Body of pancreas (tissue), 4 donors: ENCODE measurements around the gene MALT1. TPM values are rescaled to one million over a fixed set of nuclear protein-coding genes. Genes with fewer than 3 reads are reported as not detected.

Source experiments
- ATAC-seq: fragments of 150-250 bp; one replicate; pipeline ENCODE4 v1.9.1; 2016
- DNase-seq, 4 donors: peaks; one replicate each; pipeline ENCODE4 v3.0.0-alpha.2; 2019
- H3K27ac ChIP-seq, 4 donors: fragments of 200-600 bp; sonication (generic); 1 replicate in 3 of 4; 2 replicates in 1 of 4; pipeline versions ENCODE4 v1.5.1 to v1.6.1; 2016 to 2019; ENCODE audit warnings: mild to moderate bottlenecking in 1 of 4, mixed read lengths in 1 of 4, moderate library complexity in 1 of 4
- H3K27me3 ChIP-seq, 2 donors: fragments of 200-600 bp; sonication (generic); one replicate each; pipeline ENCODE4 v1.6.0; 2016; ENCODE audit warnings: mild to moderate bottlenecking in 1 of 2
- H3K36me3 ChIP-seq, 2 donors: fragments of 200-600 bp; sonication (generic); replicated peaks in 1 of 2; 2 replicates each; pipeline ENCODE4 v1.5.1; 2016; ENCODE audit warnings: low read depth in 2 of 2; ENCODE audit not compliant: insufficient read depth in 1 of 2
- H3K4me1 ChIP-seq: fragments of 200-600 bp; sonication (generic); one replicate; pipeline ENCODE4 v1.6.0; 2016
- H3K4me3 ChIP-seq, 2 donors: fragments of 200-600 bp; sonication (generic); 1 replicate in 1 of 2; 2 replicates in 1 of 2; pipeline ENCODE4 v1.5.1; 2016 to 2019
- H3K9me3 ChIP-seq, 3 donors: fragments of 200-600 bp; sonication (generic); 1 replicate in 2 of 3; 2 replicates in 1 of 3; pipeline ENCODE4 v1.5.1; 2016
- CTCF ChIP-seq, 7 experiments: fragments of 450-650 bp in 4 of 7; fragments of 200-600 bp in 3 of 7; sonication (generic) in 3 of 7; IDR thresholded peaks; one replicate each; pipeline ENCODE4 v1.5.1; 2016 to 2019; ENCODE audit warnings: antibody characterized with exemption in 7 of 7
- POLR2A ChIP-seq, 3 donors: fragments of 450-650 bp; IDR thresholded peaks; one replicate each; pipeline ENCODE4 v1.6.1; 2016; ENCODE audit warnings: antibody characterized with exemption in 3 of 3, mild to moderate bottlenecking in 2 of 3
- WGBS, 2 donors: methylation state at CpG; one replicate each; pipeline ENCODE4 v1.1.5; 2017; 5-methylcytosine and 5-hydroxymethylcytosine counted together
- intact Hi-C: fragments of 100-400 bp; cut with DNase I; formaldehyde crosslinking; loops from one replicate; pipeline ENCODE4 v1.15.1; 2023
- total RNA-seq, 2 donors: library from RNA; depleted of rRNA; stranded (reverse); fragments of >200 nt; gene quantifications; one replicate each; pipeline ENCODE4 v1.1.0, GENCODE V29; 2016

The MALT1 gene
- total RNA-seq, 2 donors from 2014 or later = 9.6 to 14.5 TPM

- H3K9me3 ChIP-seq = no peaks in the 10 kb centered on the region
- ATAC-seq = no peak
- no peak for DNase-seq
- no peak overlapping the region for H3K4me3 ChIP-seq
- no peak for TF ChIP-seq CTCF (IDR thresholded peaks at IDR 0.05)
- no peak for TF ChIP-seq POLR2A (IDR thresholded peaks at IDR 0.05)
- no peak overlapping the region for H3K27ac ChIP-seq
- H3K27me3 ChIP-seq = no peaks in the 10 kb centered on the region
- no peaks in the 10 kb centered on the region for H3K4me1 ChIP-seq
- WGBS, 2 donors = 91 to 92% methylated on average over 4 of the region's 4 CpGs
- H3K36me3 ChIP-seq = no peaks in the 10 kb centered on the region
- intact Hi-C loops = no loop called here
Observed at GRCh38 chr18:58659691-58660090, 11.6 kb upstream of the MALT1 start.

GRCh38 chr18:58660915-58661314, 10.3 kb upstream of the MALT1 start:
- intact Hi-C loops = no loop called here
- ATAC-seq (no peak), DNase-seq (no peak)

GRCh38 chr18:58661423-58661822, 9.8 kb upstream of the MALT1 start:
- intact Hi-C loops = no loop called here
- no peak for TF ChIP-seq CTCF (IDR thresholded peaks at IDR 0.05)
- no peak for TF ChIP-seq POLR2A (IDR thresholded peaks at IDR 0.05)
- H3K27ac ChIP-seq = no peak overlapping the region
- no peaks in the 10 kb centered on the region for H3K4me1 ChIP-seq
- H3K9me3 ChIP-seq = no peaks in the 10 kb centered on the region
- no peaks in the 10 kb centered on the region for H3K27me3 ChIP-seq
- no peaks in the 10 kb centered on the region for H3K36me3 ChIP-seq
- no peak overlapping the region for H3K4me3 ChIP-seq
- no peak for ATAC-seq
- WGBS, 2 donors = 87 to 91% methylated on average over 3 of the region's 3 CpGs
- DNase-seq = no peak

More at GRCh38 chr18:58660915-58661314, 10.3 kb upstream of the MALT1 start:
- no peak overlapping the region for H3K27ac ChIP-seq
- no peak overlapping the region for H3K4me3 ChIP-seq
- no peaks in the 10 kb centered on the region for H3K36me3 ChIP-seq
- H3K9me3 ChIP-seq = no peaks in the 10 kb centered on the region
- WGBS, 2 donors = 91 to 94% methylated on average over 9 of the region's 9 CpGs
- no peak for TF ChIP-seq POLR2A (IDR thresholded peaks at IDR 0.05)
- no peak for TF ChIP-seq CTCF (IDR thresholded peaks at IDR 0.05)
- H3K27me3 ChIP-seq = no peaks in the 10 kb centered on the region
- H3K4me1 ChIP-seq = no peaks in the 10 kb centered on the region

GRCh38 chr18:58662118-58662517, 9.1 kb upstream of the MALT1 start:
- Histone ChIP-seq H3K27ac (no peak overlapping the region), H3K9me3 (no peaks in the 10 kb centered on the region), H3K36me3 (no peaks in the 10 kb centered on the region), H3K4me1 (no peaks in the 10 kb centered on the region), H3K4me3 (no peak overlapping the region), H3K27me3 (no peaks in the 10 kb centered on the region)
- no peak for TF ChIP-seq CTCF (IDR thresholded peaks at IDR 0.05)
- TF ChIP-seq POLR2A (IDR thresholded peaks at IDR 0.05) = no peak
- 80 to 81% methylated on average over 4 of the region's 4 CpGs for WGBS, 2 donors
- no peak for DNase-seq
- intact Hi-C loops = no loop called here
- no peak for ATAC-seq

GRCh38 chr18:58666176-58666575, 5.1 kb upstream of the MALT1 start:
- no peak for ATAC-seq
- Histone ChIP-seq H3K9me3 (no peaks in the 10 kb centered on the region), H3K27ac (no peak overlapping the region), H3K4me3 (no peak overlapping the region), H3K36me3 (no peaks in the 10 kb centered on the region), H3K27me3 (no peaks in the 10 kb centered on the region), H3K4me1 (peaks cover 7% of the 10 kb centered on the region)
- no peak for DNase-seq
- TF ChIP-seq POLR2A (IDR thresholded peaks at IDR 0.05) (no peak), CTCF (IDR thresholded peaks at IDR 0.05) (no peak)
- WGBS, 2 donors = 81 to 87% methylated on average over 3 of the region's 3 CpGs
- intact Hi-C loops = no loop called here
